HG03439 (cell line): Measurements from ENCODE around the gene MUC15.
"Not testable (repeated sequence)": the region's sequence is repeated elsewhere in the genome, so short reads cannot be mapped to it uniquely, and the experiment has no call there.

Source experiments
- ATAC-seq: cut with Tn5 transposase; IDR thresholded peaks from one replicate; pipeline ENCODE4 v1.9.1; 2021; ENCODE audit warnings: mild to moderate bottlenecking, moderate library complexity; ENCODE audit not compliant: unreplicated experiment

MUC15 gene, protein sequence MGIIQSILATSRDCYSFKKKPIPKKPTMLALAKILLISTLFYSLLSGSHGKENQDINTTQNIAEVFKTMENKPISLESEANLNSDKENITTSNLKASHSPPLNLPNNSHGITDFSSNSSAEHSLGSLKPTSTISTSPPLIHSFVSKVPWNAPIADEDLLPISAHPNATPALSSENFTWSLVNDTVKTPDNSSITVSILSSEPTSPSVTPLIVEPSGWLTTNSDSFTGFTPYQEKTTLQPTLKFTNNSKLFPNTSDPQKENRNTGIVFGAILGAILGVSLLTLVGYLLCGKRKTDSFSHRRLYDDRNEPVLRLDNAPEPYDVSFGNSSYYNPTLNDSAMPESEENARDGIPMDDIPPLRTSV

DNA sequence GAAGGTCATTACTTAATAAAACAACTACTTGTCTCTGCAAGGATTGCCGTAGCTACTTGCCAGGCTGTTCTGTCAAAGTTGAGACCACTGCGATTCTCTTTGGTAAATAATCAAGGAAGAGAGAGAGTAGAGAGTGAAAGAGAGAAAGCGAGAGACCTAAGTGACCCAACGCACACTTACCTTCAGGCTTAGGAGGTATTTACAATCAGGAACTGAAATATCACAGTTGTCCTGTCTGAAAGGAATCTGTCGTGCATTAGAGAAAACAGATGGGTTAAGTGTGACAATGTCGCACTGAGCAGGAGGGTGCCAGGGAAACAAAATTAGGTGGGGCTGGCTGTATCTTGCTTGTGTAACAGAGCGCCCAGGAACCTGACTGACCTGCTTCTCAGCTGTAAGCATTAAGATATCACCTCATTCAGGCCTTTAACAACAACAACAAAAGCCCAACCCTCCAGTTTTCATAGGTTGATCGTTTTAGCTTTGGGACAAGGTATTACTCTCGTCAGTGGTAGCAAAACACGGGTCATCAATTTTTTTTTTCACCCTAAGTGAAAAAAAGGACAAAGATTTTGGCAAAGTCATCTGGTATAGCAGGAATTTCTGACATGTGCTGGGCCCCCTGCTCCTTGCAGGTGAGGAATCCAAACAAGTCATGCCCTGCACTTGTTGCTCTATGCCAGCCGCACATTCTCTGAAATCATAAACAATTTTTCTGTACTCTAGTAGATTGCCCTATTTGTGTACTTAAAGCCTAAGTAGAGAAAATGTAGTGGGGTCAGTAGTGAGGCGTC, at the start of gene MUC15:
MUC15 (minus strand) TSS at position 403 of the 794 bp plus-strand sequence. CDS start 5,169 bp downstream, outside the sequence.
- no peak for ATAC-seq

DNA sequence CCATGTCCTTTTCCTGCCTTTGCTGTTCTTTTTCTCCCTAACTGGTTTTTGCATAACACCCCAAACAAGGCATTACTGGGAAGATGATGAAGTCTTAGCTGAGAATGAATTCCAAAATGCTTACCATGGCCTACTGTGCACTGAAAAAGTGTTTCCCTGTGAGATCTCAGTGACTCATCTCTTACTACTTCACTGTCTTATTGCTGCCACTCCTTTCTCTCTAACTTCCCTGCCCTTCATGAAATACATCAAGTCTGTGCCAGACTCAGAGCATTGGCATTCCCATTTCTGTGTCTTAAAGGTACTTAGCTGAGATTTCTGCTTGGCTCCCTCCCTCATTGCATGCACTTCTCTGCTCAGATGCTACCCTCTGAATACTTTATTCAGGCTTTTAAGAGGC, 49.1 kb upstream of the MUC15 start:
- no peak for ATAC-seq

DNA sequence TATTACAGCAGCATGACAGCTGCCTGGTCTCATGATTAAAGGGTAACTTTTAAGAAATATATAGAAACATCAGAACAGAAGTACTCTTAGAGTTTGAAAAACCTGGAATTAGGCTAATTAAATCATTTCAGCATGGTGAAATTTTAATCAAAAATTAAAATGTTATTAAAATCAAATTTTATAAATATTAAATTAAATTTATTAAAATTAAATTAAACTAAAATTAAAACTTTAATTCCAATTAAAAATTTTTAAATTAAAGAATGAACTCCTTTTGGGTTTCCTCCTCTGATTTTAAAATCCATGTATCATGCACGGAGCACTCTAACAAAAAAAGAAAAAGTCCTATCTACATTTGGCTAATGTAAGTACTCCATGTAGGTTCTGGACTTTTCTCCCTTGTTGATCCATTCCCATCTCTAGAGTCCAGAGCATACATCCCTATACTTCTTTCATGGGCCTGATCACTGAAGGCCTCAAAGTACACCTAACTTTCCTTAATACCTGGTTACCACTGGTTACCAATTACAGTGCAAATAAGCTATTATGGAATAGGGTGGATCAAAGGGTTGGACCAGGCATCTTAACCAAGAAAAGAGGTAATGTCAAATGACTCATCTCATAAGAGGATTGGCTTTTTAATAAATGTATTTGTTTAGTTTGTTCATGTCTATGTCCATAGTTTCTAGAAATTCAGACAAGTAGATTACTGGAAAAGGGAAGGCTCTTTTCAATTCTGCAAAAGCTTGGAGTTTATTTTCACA, 48.4 kb upstream of the MUC15 start:
- ATAC-seq = no peak

DNA sequence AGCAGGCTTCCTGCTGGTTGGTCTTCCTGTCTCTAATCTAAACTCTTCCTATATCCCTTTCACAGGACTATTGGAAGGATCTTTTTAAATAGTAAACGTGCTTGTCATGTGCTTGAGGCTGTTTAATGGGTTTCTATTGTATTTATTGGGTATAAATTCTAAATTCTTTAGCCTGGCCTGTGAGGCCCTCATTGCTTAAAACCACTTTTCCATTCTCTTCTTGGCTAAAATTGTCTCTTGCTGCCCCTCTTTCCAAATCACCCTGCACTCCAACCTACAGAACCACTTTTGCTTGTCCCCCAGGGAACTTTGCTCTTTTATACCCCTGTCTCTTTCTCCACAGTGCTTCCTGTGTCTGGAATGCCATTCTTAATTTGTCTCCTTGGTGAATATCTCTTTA, 46.4 kb upstream of the MUC15 start:
- no peak for ATAC-seq

DNA sequence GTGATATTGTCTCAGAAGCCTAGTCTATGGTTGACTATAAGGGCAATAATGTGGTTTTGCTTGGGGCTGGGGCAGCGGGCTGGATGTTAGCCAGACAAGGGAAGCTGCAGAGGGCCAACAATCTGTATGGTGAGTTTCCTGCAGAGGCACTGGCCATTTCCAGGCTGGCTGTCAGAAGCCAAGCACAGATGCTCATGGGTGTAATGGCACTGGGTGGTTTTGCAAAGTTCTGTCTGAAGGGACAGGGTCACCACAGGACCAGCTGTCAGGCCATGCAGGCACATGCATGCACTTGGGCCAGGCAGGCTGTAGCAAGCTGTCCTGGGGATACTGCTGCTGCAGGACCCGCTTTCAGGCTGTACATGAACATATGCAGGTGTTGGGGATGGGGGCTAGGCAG, 41.7 kb upstream of the MUC15 start:
- no peak for ATAC-seq

DNA sequence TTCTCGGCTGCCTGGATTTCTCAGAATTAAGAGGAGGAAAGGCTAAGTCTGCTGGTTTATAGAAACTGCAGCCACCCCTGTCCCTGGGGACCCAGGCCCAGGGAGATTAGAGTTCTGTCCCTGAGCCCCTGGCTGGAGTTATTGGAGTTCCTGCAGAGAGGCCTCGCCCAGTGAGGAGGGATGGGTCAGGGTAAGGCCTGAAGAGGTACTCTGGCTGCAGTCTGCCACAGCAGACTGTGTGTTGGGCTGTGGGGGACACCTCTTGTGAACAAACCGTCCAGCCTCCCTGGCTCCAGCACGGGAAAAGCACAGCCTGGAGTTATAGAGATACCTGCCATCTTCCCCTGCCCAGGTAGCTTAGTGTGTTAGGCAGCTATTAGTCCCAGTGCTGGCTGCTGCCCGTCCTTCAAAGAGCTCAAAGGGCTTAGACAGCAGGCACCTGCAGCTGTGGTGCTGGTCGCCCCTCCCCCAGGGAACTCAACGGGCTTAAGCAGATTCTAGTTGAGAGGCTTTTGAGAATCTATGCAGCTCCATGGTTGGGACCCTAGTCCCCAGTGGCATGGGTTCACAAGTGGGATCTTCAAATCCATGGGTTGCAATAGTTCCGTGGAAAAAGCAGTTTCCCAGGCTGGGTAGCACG, 36.6 kb upstream of the MUC15 start:
- ATAC-seq = peak; percentile 31

DNA sequence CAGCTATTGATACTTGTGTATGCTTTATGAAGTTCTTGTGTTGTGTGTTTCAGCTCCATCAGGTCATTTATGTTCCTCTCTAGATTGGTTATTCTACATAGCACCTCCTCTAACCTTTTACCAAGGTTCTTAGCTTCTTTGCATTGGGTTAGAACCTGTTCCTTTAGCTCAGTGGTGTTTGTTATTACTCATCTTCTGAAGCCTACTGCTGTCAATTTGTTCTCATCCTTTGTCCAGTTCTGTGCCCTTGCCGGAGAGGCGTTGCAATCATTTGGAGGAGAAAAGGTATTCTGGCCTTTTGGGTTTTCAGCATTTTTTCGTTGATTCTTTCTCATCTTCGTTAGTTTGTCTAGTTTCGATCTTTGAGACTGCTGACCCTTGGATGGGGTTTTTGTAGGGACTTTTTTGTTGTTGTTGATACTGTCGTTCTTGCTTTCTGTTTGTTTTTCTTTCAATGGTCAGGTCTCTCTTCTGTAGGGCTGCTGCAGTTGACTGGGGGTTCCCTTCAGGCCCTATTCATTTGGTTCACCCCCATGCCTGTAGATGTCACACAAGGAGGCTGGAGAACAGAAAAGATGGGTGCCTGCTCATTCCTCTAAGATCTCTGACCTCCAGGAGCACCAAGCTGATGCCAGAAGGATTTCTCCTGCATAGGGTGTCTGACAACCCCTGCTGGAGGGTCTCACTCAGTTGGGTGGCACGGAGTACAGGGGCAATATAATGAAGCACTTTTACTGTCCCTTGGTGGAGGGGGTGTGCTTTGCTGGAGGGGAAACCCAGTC, 35.9 kb upstream of the MUC15 start:
- peak; percentile 66 for ATAC-seq

DNA sequence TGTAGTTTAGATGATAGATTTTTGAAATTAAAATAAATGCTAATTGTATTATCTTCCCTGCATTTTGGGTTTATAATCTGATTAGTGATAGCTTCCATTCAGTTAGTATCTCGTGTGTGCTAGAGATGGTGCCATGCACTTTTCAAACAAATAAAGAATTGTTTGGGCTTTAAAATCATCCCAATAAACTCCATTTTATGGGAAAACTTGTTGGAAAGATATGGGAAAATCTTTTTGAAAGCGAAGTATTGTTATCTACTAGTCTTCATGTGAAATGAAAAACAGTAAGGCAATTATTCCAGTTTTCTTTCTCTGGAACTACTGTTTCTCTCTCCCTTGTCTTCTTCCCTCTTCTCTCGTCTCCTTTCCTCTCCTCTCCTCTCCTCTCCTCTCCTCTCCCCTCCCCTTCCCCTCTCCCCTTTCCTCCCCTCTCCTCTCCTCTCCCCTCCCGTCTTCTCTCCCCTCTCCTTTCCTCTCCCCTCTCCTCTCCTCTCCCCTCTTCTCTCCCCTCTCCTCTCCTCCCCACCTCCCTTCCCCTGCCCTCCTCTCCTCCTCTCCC, 27.9 kb upstream of the MUC15 start:
- ATAC-seq = no peak

DNA sequence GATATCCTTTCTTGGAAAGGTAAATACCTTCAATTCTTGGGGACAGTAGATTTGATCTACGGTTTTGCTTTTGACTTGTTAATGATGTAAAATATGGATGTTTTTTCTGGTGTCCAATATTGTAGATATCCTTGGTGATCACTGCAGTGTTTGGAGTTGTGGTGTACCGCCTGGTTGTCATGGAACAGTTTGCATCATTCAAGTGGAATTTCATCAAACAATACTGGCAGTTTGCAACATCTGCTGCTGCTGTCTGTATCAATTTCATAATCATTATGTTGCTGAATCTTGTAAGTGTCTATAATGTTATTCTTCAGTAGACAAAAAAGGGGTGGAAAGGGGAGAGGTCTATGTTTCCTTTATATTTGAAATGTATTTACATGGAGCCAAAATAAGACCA, 27.4 kb upstream of the MUC15 start:
- ATAC-seq = no peak

DNA sequence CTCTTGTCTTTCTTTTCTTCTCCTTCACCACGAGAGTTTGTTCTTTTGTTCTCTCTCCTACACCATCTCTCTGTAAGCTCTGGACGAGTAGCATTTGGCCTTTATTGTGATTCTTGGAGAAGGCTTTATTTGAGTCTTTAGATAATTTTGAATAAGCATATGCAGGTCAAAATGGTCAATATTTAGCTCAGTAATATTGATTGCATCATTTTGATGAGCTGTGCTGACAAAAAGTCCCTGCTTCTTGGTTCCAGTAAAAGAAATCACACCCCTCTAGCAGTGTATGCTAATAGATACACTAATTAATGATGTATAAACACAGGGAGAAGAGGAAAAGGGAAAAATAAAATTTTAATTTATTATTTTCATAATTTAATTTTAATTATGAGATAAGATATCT, 25.8 kb upstream of the MUC15 start:
- no peak for ATAC-seq

DNA sequence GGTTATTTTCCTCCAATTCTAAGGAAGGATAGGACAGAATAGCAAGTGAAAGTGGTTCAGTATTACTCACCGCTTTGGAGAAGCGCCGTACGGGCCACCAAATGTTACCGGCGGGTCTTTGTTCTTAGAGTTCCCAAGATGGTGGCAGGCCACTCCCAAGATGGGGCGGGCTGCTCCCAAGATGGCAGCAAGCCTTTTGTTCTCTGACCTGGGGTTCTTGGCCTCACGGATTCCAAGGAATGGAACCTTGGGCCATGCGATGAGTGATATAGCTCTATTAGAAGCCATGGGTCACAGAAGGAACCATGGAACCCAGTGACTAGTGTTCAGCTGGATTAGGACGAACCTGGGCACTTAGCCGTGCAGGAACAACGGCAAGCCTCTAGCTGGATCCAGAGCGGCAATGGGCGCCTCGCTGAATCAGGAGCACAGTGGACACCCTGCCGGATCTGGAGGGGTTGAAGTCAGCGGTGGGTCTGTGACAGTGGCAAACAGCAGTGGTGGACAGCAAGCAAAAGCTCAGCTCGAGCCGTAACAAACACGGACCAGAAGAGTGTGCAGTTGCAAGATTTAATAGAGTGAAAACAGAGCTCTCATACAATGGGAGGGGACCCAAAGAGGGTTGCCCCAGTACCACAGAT, 25.1 kb upstream of the MUC15 start:
- ATAC-seq = not testable (repeated sequence)

DNA sequence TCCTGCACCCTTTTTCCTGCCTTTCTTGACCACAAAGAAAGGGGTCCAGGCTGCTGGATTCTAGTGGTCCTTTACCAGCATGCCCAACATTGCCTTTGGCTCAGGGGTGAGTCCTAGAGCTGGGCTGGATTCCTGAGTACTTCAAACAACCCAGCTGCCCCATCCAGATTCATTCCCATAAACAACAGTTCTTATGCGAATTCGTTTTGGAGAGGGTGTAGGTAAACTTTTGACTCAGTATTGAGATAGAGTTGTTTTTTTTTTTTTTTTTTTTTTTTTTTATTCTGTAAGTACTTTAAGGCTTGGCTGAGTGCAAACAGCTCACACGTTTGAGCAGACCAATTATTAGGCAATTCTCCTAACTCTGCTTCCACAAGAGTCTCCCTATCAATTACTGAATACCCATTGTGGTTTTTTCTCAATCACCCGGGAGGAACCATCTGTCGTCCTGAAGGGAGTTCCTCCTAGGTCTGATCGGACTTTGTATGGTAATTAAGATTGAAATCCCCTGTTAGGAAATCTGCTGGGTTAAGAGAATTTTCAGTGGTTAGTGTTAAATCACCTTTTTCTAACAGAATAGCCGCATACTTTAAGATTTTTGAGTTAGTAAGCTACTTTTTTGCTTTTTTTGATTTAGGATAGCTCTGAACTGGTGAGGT, 23.3 kb upstream of the MUC15 start:
- ATAC-seq = not testable (repeated sequence)

DNA sequence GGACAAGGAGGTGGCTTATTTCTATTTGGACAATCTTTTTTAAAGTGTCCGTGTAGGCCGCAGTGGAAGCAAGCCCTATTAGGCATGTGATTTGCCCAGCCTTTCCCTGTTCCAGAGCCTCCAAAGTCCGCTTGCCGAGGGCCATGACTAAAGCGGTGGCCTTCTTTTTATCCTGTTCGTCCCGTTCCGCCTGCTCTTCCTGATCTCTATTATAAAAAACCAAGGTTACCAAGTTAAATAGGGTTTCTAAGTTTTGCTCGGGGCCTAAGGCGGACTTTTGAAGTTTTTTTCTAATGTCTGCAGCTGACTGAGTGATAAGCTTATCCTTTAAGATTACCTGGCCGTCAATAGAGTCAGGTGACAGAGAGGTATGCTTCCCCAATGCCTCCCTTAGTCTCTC, 21.6 kb upstream of the MUC15 start:
- no peak for ATAC-seq

DNA sequence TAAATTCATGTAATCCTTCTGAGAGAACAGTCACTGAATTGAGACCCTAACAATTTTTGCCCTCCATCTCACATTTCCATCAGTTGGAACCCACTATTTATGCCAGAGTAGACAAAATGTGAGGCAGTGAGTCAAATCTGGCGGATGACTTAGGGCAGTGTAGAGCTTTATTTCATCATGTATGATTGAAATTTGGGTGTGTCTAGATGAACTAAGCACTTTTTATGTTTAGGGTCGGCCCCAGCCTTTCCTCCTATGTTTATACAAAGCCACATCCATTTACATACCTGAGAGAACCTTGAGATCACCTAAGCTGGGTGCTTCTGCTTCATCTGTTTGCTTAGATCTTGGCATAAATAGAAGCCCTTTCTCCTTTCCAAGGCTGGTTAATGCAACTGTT, 15.0 kb upstream of the MUC15 start:
- ATAC-seq = no peak

DNA sequence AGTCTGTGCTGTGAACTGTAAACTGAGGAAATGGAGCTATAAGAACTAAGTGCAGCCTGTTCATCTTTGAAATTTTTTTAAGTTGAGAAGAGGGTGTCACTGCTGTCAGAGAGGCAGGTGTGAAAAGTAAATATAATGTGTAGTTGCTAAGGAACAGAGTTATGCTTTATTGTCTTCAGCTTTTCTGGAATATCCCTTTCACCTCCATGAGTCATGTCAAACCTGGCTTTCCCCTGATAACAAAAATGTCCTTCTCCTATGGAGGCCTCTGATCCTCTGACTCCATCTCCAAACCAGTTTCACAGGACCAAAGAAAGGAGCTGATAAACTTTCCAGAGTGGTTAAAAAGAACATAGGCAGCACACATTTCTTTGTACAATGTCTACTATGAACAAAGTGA, 12.8 kb upstream of the MUC15 start:
- no peak for ATAC-seq

DNA sequence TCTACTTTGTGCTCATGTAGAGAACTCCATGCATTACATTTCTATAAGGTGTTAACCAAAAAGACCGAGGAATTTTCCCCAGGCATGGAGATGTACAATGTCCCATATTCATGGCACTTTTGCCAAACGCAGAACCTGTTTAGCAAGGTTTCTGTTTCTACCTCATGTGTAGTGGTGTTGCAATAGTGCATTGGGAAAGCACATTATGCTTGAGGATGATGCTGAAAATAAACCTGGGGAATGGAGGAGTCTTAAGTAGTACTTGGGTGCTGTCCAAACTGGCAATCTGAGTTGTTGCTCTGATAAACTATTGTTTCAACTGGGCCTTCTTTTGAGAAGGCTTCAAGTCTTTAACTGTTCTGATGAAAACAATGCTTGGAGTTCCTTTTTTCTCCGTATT, 11.5 kb upstream of the MUC15 start:
- no peak for ATAC-seq

DNA sequence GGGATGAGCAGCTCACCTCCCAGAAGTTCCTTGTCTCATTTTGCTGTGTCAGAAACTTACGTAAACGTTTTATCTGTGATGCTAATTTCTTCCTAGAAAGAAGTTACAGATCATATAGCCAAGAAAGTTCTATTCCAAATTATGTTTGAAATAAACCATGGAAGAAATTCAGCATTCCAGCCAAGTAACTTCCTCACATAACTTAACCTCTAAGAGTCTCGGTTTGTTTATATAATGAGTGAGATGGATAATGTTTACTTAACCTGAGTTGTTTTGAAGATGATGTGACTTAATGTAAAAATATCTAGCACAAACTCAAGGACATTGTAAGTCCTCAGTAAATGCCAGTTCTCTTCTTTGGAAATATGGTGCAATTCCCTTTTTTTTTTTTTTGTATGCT, 8.9 kb upstream of the MUC15 start:
- ATAC-seq = no peak

DNA sequence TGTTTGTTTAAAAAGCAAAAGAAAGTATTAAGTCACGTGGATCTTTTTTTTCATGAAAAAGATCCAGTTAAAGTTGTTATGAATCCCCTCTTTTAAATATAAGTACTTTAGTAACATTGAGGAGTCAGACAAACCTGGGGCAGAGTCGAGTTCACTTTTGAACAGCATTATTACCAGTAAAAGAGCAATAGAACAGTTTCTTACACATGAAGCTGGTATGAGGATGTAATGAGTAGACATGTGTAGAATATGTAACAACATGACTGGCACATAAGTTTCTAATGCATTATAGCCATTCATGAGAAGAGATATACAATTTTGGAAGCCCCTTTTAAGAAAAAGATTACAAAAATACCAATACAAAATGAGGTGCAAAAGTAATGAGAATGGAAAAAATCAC, 7.6 kb upstream of the MUC15 start:
- no peak for ATAC-seq
